HG03558 (cell line): ENCODE data around the gene RAB7B.

ENCODE experiments used
- ATAC-seq: cut with Tn5 transposase; IDR thresholded peaks from one replicate; pipeline ENCODE4 v1.9.1; 2021; ENCODE audit warnings: moderate number of reproducible peaks; ENCODE audit not compliant: unreplicated experiment; ENCODE audit errors: extremely low read depth

RAB7B gene

GRCh38 chr1:205930799-205931281 lies 72.4 kb downstream of the RAB7B start:
- ATAC-seq, result no peak

- ATAC-seq, result no peak
These were observed 73.0 kb downstream of the RAB7B start for GRCh38 chr1:205930195-205930577.

GRCh38 chr1:205929496-205930194 lies 73.5 kb downstream of the RAB7B start:
- ATAC-seq, result no peak

GRCh38 chr1:205928317-205928716 lies 74.9 kb downstream of the RAB7B start:
- no peak for ATAC-seq

- no peak for ATAC-seq
These were observed 75.5 kb downstream of the RAB7B start for GRCh38 chr1:205927676-205928075.

GRCh38 chr1:205927247-205927646 lies 75.9 kb downstream of the RAB7B start:
- ATAC-seq, result no peak
